Lower leg skin (tissue), 3 donors: ENCODE results near the gene VWA1.

Source experiments
- CTCF ChIP-seq, 3 donors: fragments of 450-650 bp; IDR thresholded peaks; one replicate each; pipeline ENCODE4 v1.5.1; 2016; ENCODE audit warnings: antibody characterized with exemption in 3 of 3, mild to moderate bottlenecking in 3 of 3, moderate library complexity in 2 of 3
- POLR2A ChIP-seq, 2 donors: fragments of 450-650 bp; IDR thresholded peaks; one replicate each; pipeline ENCODE4 v1.6.1; 2016 to 2017; ENCODE audit warnings: antibody characterized with exemption in 2 of 2, mild to moderate bottlenecking in 1 of 2, moderate library complexity in 1 of 2

- TF ChIP-seq CTCF (IDR thresholded peaks at IDR 0.05) (no peak), POLR2A (IDR thresholded peaks at IDR 0.05) (no peak)
Measured at GRCh38 chr1:1438531-1439381, 3.3 kb downstream of the VWA1 start.
